Transverse colon (tissue), 3 donors: ENCODE results near the gene CHORDC1.

Source experiments
- CTCF ChIP-seq, 5 experiments: fragments of 200-600 bp in 3 of 5; fragments of 450-650 bp in 2 of 5; sonication (generic) in 3 of 5; IDR thresholded peaks; 1 replicate in 2 of 5; 2 replicates in 3 of 5; pipeline ENCODE4 v1.5.1; 2016 to 2017; ENCODE audit warnings: antibody characterized with exemption in 5 of 5, inconsistent platforms in 3 of 5, mild to moderate bottlenecking in 2 of 5, moderate library complexity in 1 of 5
- POLR2A ChIP-seq: fragments of 450-650 bp; IDR thresholded peaks from one replicate; pipeline ENCODE4 v1.6.1; 2016; ENCODE audit warnings: antibody characterized with exemption, mild to moderate bottlenecking, moderate library complexity

GRCh38 chr11:90219438-90219837, 3.4 kb downstream of the CHORDC1 start:
- no peak for TF ChIP-seq POLR2A
- TF ChIP-seq CTCF (IDR thresholded peaks at IDR 0.05) = no peak
